Mucosa of descending colon (tissue), 3 donors: ENCODE data around the gene MRPL28. TPM values are rescaled to one million over a fixed set of nuclear protein-coding genes. Genes with fewer than 3 reads are reported as not detected.

ENCODE experiments used
- total RNA-seq, 3 donors: library from RNA; stranded (reverse); fragmentation: NEBNext Ultra II Directional in 2 of 3; extraction: Animal tissue kit (Norgen Biotek cat#: 25700) in 2 of 3; gene quantifications; one replicate each; pipeline versions ENCODE4 v1.2.1 to v1.2.4, GENCODE V29; 2021 to 2023
- donor health status: DM: no; HTN: no; CAD: no; lungs with moderate emphysema.
- donor health status: DM: no; HTN: no; CAD: no.
- donor health status: DM: no; HTN: yes; CAD: no.

Gene MRPL28
- total RNA-seq, 3 donors from 2014 or later: 39.7 to 53.8 (median 49.1) TPM

Other genes starting within 250 kb of the MRPL28 start
- 10 to 100 TPM; 20.0 to 27.0 (median 21.0) TPM for gene NPRL3, start 231.9 kb downstream of the MRPL28 start, total RNA-seq
- gene HBZ, start 217.9 kb downstream of the MRPL28 start, total RNA-seq: under 1 TPM in 1 of 3 donors, not detected in 2; 0.41 TPM
- not detected for gene HBM, start 204.6 kb downstream of the MRPL28 start, total RNA-seq
- 1 to 10 TPM in 2 of 3 donors, not detected in 1; 2.9 to 3.4 TPM for gene HBA2, start 197.7 kb downstream of the MRPL28 start, total RNA-seq
- gene HBA1, start 193.9 kb downstream of the MRPL28 start, total RNA-seq: 1 to 10 TPM in 2 of 3 donors, not detected in 1; 4.3 to 8.5 TPM
- not detected for gene HBQ1, start 190.1 kb downstream of the MRPL28 start, total RNA-seq
- 10 to 100 TPM; 47.8 to 86.8 (median 67.2) TPM for gene LUC7L, start 141.1 kb downstream of the MRPL28 start, total RNA-seq
- 100 to 1,000 TPM in 1 of 3 donors, 10 to 100 TPM in 2; 87.1 to 129 (median 99.1) TPM for gene FAM234A, start 135.7 kb downstream of the MRPL28 start, total RNA-seq
- gene RGS11, start 94.6 kb downstream of the MRPL28 start, total RNA-seq: 10 to 100 TPM in 1 of 3 donors, 1 to 10 TPM in 2; 2.6 to 10.0 (median 8.1) TPM
- gene ARHGDIG, start 89.9 kb downstream of the MRPL28 start, total RNA-seq: 1 to 10 TPM; 1.7 to 6.8 (median 1.9) TPM
- 1 to 10 TPM in 2 of 3 donors, under 1 TPM in 1; 0.23 to 2.8 (median 1.3) TPM for gene PDIA2, start 87.4 kb downstream of the MRPL28 start, total RNA-seq
- 10 to 100 TPM; 33.0 to 46.3 (median 40.0) TPM for gene AXIN1, start 17.8 kb downstream of the MRPL28 start, total RNA-seq
- 100 to 1,000 TPM in 1 of 3 donors, 10 to 100 TPM in 2; 77.3 to 134 (median 95.7) TPM for gene PGAP6, start 11.4 kb upstream of the MRPL28 start, total RNA-seq
- gene NME4, start 26.7 kb upstream of the MRPL28 start, total RNA-seq: 100 to 1,000 TPM in 1 of 3 donors, 10 to 100 TPM in 2; 24.5 to 125 (median 43.6) TPM
- gene DECR2, start 31.3 kb upstream of the MRPL28 start, total RNA-seq: 10 to 100 TPM; 39.5 to 64.3 (median 56.0) TPM
- gene RAB11FIP3, start 55.1 kb upstream of the MRPL28 start, total RNA-seq: 10 to 100 TPM; 22.3 to 45.6 (median 30.7) TPM
- 100 to 1,000 TPM in 2 of 3 donors, 10 to 100 TPM in 1; 73.5 to 110 (median 109) TPM for gene CAPN15, start 157.2 kb upstream of the MRPL28 start, total RNA-seq
- not detected for gene PRR35, start 189.9 kb upstream of the MRPL28 start, total RNA-seq
- gene NHLRC4, start 196.5 kb upstream of the MRPL28 start, total RNA-seq: under 1 TPM; 0.26 to 0.82 (median 0.36) TPM
- 10 to 100 TPM; 37.8 to 39.6 (median 38.4) TPM for gene PIGQ, start 199.4 kb upstream of the MRPL28 start, total RNA-seq
- 10 to 100 TPM; 31.2 to 51.0 (median 40.1) TPM for gene RAB40C, start 219.5 kb upstream of the MRPL28 start, total RNA-seq